GF-D8 (cell line): Measurements from ENCODE around the gene RUNX1.

ENCODE experiments used
- DNase-seq: peaks from one replicate; lab custom pipeline; 2025; lab: John Stamatoyannopoulos, UW

Gene RUNX1

DNA sequence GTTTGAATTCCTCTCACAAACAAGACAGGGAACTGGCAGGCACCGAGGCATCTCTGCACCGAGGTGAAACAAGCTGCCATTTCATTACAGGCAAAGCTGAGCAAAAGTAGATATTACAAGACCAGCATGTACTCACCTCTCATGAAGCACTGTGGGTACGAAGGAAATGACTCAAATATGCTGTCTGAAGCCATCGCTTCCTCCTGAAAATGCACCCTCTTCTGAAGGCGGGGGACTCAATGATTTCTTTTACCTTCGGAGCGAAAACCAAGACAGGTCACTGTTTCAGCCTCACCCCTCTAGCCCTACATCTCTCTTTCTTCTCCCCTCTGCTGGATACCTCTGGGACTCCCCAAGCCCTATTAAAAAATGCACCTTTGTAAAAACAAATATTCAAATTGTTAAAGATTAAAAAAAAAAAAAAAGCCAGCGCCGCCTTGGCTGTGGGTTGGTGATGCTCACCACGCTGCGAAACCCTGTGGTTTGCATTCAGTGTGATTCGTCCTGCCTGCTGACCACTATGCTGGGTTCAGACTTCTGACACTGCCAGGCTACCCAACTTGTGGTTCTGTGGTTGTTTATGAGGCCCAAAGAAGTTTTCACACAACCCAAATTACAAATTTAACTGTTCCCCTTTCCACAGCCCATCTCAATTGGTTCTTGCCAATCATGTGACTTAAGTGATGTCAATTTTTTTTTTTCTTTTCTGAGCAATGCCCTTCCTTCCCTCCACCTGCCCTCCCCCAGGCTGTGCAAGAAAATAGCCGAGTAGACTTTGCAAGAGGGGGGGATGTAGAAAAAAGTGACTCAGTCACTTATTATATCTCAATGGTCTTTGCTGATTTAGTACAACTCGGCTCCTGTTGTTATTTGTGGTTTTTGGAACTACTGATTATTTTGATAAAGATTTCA is at the start of gene RUNX1:
Gene RUNX1 (minus strand): TSS at position 597 of the 912 bp plus-strand sequence.
- DNase-seq, result peak; percentile 100

DNA sequence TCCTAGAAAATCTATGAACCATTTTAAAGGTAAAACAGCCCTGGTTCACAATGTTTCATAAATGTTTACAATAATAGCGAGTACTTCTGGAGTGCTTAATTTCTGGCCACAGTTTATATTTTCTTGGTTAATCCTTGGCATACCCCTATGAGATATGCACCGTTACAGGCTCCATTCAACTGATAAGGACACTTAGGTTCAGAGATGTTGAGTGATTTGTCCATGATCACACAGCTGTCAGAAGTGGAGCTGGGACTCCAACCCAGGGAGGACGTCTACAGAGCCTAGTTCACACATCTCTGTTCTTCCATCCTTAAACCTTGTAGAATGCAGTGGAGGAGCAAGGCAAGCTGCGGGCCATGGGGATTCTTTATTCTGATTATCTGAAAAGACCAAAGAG is 48.4 kb upstream of the RUNX1 start:
- DNase-seq, result no peak

DNA sequence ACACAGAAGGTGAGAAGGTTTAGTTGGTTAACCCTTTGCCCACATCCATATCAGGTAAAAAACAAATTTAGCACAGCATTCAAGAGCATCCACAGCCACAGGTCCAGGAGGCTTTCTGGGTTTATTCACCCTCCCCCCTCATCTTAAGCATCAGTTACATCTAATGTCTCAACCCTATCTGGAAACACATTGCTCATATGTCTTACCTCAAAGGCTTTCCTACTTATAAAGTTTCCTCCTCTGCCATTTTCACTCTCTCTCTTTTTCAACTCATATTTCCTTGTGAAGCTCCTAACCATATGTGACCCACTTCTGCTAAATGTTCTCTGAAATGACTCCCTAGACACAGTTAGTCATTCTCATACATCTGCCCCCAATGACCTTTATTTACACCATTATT is 47.9 kb upstream of the RUNX1 start:
- DNase-seq, result no peak

DNA sequence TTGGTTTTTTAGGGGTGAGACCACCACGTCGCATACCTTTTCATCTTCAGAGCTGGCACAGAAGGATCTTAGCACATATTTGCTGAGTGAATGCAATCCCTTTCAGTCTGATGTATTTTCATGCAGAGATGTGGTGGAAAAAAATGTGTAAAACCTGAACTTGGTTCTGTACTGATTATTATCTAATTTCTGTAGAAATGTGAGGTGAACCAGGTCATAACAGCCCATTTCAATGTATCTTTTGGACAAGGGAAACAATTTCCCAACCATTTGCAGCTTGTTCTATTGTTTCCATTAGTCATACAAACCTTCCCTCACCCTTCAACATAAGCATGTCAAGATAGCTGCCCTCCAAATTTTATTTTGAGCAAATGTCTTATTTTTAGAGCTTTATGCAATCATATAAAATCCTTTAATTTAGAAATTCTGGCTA is 46.8 kb upstream of the RUNX1 start:
- no peak for DNase-seq

DNA sequence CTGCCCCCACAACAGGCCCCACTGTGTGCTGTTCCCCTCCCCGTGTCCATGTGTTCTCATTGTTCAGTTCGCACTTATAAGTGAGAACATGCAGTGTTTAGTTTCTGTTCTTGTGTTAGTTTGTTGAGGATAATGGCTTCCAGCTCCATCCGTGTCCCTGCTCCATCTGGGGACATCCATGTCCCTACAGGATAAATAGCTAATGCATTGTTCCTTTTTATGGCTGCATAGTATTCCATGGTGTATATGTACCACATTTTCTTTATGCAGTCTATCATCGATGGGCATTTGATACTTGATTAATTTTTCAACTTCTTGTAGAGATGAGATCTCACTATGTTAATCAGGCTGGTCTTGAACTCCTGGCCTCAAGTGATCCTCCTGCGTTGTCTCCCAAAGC is 44.4 kb upstream of the RUNX1 start:
- no peak for DNase-seq

DNA sequence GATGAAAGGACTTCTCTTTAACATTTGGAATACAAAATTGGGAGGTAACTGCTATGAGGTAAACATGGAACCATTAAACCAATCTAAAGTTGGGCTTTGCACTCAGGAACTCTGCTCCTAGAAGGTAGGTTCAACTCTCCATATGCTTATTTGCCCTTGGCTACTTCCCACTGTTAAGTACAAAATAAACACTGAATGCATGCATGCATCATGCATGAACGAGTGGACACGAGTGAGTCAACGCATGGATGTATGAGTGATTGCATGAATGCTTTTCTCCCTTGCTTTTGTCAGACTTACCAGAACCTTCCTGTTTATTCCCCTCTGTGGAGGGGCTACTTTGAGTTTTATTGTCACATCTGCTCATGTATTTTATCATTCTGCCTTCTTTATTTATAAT is 42.4 kb upstream of the RUNX1 start:
- no peak for DNase-seq

DNA sequence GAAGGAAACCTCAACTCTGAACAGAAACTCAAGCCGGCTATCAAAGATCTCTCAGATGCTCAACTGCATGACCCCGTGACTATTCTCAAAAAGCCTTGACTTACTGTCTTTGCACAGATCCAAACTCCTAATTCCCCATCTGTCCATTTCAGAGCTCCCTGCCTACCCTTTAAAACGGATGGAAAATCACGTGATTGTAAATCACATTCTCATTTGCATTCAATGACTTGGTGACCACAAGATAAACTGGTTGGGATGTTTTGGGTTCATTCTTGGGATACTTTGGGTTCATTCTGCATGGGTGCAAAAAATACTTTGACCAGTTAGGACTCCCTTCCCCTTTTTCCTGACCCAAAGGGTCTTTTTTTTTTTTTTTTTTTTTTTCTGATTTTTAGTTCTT is 41.3 kb upstream of the RUNX1 start:
- DNase-seq, result no peak

DNA sequence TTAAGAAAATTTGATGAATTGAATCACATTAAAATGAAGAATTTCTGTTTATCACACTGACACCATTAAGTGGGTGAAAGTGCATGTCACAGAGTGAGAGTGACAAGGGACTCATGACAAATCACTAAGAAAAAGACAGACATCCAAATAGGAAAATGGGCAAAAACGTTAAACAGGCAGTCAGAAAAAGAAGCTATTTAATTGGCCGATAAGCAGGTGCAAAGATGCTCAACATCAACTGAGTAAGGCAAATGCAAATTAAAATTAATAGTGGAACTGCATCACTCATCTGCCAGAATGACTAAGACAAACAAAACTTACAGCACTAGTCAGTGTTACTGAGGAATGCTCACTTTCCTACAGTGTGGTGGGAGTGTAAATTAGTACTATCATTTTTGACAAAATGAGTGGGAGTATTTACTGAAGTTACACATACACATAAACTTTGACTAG is 39.2 kb upstream of the RUNX1 start:
- DNase-seq, result no peak

DNA sequence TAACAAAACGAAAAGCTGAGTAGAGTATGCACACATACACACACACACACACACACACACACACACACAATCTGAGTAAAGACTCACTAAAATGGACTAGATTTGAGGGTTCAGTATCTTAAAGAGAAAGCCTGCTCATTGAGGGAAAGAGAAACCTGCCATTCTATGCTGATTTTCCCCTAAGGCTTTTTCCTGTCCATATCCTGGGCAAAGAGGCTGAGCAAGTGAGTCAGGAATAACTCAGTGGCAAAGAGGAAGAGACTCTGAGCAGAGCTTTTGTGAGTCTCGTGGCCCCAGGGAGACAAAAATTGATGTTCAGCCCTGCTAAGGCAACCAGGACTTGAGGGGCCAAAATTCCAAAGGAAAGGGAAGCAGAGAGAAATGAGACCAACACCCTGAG is 37.3 kb upstream of the RUNX1 start:
- no peak for DNase-seq

DNA sequence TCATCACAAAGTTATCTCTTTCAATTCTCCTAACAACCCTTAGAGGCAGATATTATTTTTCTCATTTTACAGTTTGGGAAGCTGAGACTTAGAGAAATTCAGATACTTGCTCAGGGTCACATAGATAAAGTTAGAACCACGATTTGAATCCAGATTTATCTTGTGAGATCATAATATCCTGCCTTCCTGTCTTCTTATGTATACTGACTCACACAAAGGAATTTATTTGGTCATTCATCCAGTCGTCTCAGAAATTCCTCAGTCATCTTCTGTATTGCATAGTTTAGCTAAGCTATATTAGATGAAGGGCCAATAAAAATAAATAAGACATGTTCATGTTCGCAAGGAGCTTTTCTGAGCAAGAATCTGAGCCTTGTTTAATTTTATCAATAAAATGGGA is 35.8 kb upstream of the RUNX1 start:
- no peak for DNase-seq

DNA sequence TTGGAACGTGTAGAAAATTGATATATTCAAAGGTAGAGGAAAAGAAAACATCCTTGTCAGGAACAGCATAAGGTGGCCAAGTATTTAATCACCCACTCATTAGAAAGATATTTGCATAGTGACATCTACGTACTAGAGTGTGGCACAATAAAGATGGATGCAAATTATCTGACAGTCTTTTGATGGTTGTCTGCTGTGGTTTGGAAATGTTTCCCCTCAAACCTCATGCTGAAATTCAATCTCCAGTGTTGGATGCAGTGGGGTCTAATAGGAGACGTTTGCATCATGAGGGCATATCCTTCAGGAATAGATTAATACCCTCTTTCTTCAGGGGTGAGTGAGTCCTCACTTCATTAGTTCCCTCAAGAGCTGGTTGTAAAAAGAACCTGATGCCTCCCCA is 34.1 kb upstream of the RUNX1 start:
- DNase-seq, result no peak

DNA sequence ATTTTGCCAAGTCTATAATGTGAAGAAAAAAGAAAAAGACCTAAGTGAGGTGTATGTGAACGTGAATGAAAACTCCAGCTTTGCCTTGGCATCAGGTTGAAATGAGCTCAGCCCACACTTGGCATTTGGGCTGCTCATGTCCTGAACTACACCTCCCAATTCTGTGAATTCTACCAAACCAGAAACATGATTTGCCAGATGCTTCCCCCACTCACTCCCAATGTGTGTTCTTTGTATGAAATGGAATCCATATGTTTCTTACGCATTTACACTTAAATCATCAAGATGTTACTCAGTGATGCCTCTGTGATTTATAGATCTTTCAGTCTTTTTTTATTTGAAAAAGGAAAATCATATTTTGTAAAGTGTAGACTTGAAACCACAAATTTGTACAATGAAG is 32.8 kb upstream of the RUNX1 start:
- no peak for DNase-seq

DNA sequence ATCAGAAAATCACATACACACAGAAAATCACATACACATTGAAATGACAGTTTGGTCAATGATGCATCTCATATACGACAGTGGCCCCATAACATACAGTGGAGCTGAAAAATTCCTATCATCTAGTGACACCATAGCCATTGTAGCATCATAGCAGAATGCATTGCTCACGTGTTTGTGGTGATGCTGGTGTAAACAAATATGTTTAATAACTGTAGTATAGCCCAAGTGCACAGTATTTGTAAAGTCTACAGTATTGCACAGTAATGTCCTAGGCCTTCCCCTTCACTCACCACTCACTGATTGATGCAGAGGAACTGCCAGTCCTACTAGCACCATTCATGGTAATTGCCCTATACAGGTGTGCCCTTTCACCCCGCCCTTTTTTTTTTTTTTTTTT is 30.1 kb upstream of the RUNX1 start:
- no peak for DNase-seq

DNA sequence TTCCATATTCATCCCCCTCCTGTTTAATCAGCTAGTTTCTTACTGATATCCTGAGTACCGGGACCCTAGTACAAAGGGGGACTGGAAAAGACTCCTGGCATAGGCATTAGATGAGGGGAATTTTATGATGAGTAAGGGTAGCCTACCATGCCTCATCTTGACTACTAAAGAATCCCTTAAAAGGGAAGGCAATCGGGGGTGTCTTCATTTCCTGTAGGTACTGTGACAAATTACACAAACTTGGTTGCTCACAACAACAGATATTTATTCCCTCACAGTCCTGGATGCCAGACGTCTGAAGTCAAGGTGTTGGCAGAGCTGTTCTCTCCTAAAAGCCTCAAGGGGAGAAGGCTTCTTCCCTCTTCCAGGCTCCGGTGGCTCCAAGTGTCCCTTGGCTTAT is 28.9 kb upstream of the RUNX1 start:
- DNase-seq, result no peak

DNA sequence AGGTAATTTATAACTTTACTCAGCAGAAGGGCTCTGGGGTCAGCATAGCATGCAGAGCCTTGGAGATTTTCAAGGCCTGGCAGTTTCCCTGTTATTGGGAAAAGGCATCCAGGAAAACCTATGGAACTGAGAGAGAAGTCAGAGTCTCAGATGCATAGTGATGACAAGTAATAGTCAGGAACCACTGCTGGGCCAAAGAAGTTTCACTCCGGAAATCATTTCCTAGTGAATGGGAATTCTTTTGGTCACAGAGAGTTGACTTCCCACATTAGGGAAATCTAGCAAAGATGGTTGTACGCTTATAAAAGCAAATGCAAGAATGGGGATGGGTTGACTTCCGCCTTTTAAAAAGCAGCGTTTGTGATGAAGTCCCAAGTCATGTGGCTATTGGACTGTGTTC is 28.4 kb upstream of the RUNX1 start:
- DNase-seq, result no peak

DNA sequence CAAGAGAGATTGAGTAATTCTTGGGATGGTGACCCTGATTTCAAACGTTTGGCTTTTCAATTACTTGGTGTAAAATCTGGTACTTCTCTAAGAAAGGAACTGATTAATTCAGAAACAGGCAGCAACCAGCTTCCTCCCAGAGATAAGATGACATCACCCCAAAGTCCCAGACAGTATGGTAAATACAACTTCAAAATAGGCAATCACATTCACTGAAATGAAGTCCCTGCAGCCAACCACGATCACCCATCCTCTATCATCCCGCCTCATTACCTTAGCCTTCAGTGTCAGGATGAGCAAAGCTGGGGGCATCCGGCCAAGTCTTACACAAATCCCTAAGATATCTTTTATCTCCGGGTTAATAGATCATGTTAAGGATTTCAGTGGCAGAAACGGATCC is 26.4 kb upstream of the RUNX1 start:
- DNase-seq, result no peak

DNA sequence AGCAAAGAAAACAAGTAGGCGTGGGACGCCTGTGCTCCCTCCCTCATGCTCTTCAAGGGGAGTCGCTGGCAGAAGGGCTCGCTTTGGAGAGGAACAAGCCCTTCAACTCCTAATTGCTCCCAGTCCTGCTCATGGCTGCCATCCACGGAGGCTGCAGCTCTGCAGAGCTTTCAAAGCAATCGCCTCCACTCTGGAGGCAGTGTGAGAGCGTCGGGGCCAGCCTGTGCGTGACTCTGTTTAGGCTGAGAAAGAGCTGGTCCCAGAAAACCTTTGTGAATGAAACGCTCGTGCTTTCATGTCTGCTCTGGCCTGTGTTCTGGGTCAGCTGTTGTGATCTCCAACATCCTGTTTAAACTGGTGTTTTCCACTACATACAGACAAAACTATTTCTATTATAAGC is 23.9 kb upstream of the RUNX1 start:
- no peak for DNase-seq

DNA sequence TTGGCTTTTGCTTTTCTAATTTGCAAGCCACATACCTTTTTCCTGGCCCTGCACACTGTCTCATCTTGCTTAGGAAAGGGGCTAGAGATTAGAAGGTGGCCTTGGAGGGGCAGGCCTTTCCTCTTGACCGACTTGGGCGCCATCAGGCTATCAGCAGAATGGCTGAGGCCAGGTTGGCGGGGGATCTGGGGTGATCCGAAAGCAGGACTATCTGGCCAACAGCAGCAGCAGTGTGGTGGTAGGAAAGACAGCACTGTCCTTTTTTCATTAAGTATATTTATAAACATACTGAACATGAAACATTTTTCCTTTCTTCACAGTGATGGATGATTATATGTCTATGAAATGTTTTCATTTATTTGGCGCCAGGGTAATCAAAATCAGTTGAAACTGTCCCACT is 23.5 kb upstream of the RUNX1 start:
- DNase-seq, result no peak

DNA sequence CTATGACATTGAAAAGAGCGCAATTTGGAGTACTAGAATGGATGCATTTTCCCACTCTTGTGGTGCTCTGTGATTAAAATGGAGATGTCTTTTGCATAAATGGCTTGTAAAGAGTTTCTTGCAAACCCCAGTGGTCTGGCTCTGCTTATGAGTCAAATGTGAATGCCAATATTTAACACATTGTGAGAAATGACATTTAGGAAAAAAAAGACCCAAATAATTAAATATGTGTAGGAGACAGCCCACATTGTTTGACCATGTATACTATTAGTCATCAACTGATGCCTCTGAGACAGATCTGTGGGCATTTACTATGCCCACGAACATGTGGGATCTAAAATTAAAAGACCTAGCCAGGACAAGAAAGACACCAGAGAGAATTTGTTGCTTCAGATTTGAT is 22.2 kb upstream of the RUNX1 start:
- no peak for DNase-seq

DNA sequence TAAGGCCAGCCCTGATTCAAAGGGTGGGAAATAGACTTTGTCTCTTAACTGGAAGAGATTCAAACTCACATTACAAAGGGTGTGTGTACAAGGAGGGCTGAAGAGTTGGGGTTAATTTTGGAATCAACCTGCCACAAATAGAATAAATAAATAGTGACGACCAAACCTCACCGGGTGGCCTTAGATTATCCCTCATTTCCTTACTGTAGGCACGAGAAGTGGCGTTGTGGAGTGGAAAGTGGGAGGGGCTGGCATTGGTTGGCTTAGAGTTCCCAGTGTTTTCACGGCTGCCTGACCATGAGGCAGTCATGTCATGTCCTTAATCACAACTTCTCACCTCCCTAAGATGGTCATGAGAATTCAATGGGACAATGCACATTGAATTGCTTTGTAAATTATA is 21.3 kb upstream of the RUNX1 start:
- no peak for DNase-seq

DNA sequence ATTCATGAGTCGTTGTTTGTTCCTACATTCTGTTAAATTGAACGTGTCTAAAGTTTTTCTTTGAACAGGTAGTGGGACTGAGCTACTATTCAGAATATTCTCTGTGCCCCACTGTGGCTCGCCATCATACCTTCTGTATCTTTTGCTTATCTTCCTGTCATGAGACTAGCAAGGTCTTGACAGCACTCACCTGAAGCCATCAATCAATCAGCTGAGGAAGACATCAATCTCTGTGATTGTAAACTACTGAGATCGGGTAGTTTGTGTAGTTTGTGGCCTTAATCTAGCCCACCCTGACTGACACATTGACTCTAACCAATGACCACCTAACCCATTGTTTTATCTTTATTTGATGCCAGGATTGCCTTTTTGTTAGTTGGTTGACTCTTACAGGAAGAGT is 17.7 kb upstream of the RUNX1 start:
- no peak for DNase-seq

DNA sequence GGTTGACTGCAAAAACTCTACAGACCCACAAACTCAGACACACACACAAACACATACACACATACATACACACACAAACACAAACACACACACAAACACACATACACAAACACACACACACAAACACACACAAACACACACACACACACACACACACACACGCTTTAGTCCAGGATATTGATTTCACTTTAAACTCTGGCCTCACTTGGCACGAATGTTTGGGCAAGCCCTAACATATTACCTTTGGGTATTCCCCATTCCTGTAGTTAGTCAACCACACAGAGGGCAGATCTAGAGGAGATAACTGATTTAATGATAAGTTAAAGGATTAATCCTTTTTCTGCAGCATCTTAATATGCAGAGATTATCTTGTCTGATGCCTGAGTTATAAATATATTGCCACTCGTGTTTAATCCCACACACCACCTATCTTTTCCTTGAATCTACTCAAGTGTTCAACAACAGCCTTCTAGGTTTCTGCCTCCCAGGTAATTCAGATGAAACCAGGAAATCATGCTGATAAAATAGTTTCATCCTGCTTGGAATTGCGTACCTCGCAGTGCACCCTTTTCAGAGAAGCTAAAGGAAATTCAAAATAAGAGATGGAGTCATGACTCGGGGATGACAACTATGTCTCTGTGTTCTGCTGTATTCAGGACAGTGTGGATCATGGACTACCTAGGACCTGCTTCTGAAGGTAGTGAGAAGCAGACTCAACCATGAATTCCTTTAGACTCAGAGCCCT is 14.5 kb upstream of the RUNX1 start:
- DNase-seq, result no peak

DNA sequence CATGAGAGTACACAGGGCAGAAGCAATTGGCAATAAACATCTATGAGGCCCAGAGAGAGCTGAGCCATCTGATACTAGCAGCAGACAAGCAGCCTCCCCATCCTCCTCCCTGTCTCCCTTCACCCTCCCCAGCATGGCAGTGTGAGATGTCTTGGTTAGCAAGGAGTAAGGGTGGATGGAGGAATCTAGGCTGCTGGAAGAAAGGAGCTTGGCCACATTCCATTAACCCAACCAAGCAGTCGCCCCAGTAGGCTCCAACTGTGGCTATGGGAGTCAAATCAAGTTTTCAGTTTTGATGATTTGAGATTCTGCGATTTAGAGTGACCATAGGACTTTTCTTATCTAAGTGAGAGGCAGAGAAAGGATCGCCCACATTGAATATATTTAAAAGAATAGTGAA is 12.9 kb upstream of the RUNX1 start:
- DNase-seq, result no peak
